ENCODE measurements around the gene YIPF7. TPM values are rescaled to one million over a fixed set of nuclear protein-coding genes. Genes with fewer than 3 reads are reported as not detected.

The YIPF7 gene
- total RNA-seq, 1 experiment from 2014 or later: not detected

- H3K9me3 Mint-ChIP-seq: no peaks in the 10 kb centered on the region
- Histone ChIP-seq H3K79me1 (ENCODE audit: insufficient read depth, low read depth, low read length, poor library complexity, severe bottlenecking) (no peaks in the 10 kb centered on the region), H2BK12ac (ENCODE audit: insufficient read length, low read depth, low read length) (no peak overlapping the region), H3K9me3 (ENCODE audit: control insufficient read depth, low read depth, low read length) (no peaks in the 10 kb centered on the region), H2BK5ac (ENCODE audit: insufficient read length, low read length) (no peak overlapping the region), H2BK120ac (ENCODE audit: low read depth, low read length, poor library complexity, severe bottlenecking) (no peak overlapping the region), H2BK15ac (ENCODE audit: low read depth, low read length) (no peak overlapping the region), H3K23me2 (ENCODE audit: insufficient read length, low read depth, low read length, poor library complexity, severe bottlenecking) (no peaks in the 10 kb centered on the region), H3K9ac (ENCODE audit: extremely low read depth, insufficient read length, low read length) (no peak overlapping the region), H3K4ac (ENCODE audit: low read depth, low read length) (no peak overlapping the region), H3K4me2 (ENCODE audit: insufficient read depth, insufficient read length, low read length) (no peak overlapping the region), H2BK20ac (ENCODE audit: low read depth, low read length, poor library complexity, severe bottlenecking) (no peak overlapping the region), H4K20me1 (ENCODE audit: control insufficient read depth, insufficient read depth, insufficient read length) (no peaks in the 10 kb centered on the region), H3K4me1 (ENCODE audit: insufficient read depth, low read length) (no peaks in the 10 kb centered on the region), H2AK5ac (ENCODE audit: insufficient read length, low read length) (no peak overlapping the region), H3K14ac (ENCODE audit: insufficient read depth, low read length) (no peak overlapping the region), H3T11ph (ENCODE audit: low read length) (no peak overlapping the region), H2AFZ (ENCODE audit: low read length) (no peak overlapping the region), H3K79me2 (ENCODE audit: insufficient read depth, low read length) (no peaks in the 10 kb centered on the region), H3K56ac (ENCODE audit: insufficient read length, low read depth, low read length) (no peak overlapping the region), H3K23ac (ENCODE audit: insufficient read length, low read depth, low read length) (no peak overlapping the region), H4K8ac (replicated peaks; ENCODE audit: insufficient read length, low read depth, low read length) (no peak overlapping the region), H3K27ac (ENCODE audit: insufficient read length, low read depth, low read length) (no peak overlapping the region), H3K27me3 (ENCODE audit: insufficient read depth, low read length) (no peaks in the 10 kb centered on the region), H3K18ac (ENCODE audit: insufficient read length, low read depth, low read length) (no peak overlapping the region), H4K5ac (ENCODE audit: insufficient read length, low read depth, low read length) (no peak overlapping the region), H4K91ac (ENCODE audit: insufficient read length, low read depth, low read length) (no peak overlapping the region)
- H3K27ac Mint-ChIP-seq: no peak overlapping the region
- no peak overlapping the region for H3K4me3 Mint-ChIP-seq
- no peaks in the 10 kb centered on the region for H3K27me3 Mint-ChIP-seq (ENCODE audit: low read depth)
- TF ChIP-seq, protein P1, sequence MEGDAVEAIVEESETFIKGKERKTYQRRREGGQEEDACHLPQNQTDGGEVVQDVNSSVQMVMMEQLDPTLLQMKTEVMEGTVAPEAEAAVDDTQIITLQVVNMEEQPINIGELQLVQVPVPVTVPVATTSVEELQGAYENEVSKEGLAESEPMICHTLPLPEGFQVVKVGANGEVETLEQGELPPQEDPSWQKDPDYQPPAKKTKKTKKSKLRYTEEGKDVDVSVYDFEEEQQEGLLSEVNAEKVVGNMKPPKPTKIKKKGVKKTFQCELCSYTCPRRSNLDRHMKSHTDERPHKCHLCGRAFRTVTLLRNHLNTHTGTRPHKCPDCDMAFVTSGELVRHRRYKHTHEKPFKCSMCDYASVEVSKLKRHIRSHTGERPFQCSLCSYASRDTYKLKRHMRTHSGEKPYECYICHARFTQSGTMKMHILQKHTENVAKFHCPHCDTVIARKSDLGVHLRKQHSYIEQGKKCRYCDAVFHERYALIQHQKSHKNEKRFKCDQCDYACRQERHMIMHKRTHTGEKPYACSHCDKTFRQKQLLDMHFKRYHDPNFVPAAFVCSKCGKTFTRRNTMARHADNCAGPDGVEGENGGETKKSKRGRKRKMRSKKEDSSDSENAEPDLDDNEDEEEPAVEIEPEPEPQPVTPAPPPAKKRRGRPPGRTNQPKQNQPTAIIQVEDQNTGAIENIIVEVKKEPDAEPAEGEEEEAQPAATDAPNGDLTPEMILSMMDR (conservative IDR thresholded peaks at IDR 0.05): no peak
- peaks cover 5% of the 10 kb centered on the region in 2 experiments; a peak in 3 of 4 replicates for H3K4me1 Mint-ChIP-seq
- WGBS (ENCODE audit: extremely low coverage, insufficient read length, low lambda C conversion rate): no CpG with 5 or more reads among the region's 2 CpGs
- DNase-seq: no peak
- H3K36me3 Mint-ChIP-seq (ENCODE audit: insufficient read depth in 1 of 3, low read depth in 3 of 3): peaks cover 12 to 38% (median 37%) of the 10 kb centered on the region in 3 experiments; a peak in 6 of 7 replicates
These were observed 49.6 kb upstream of the YIPF7 start for GRCh38 chr4:44701037-44701436.

Measured in H9 (cell line).